ENCODE measurements around the gene GNB1L.

GRCh38 chr22:19832476-19833108 lies 22.1 kb downstream of the GNB1L start:
- TF ChIP-seq POLR2A (IDR thresholded peaks at IDR 0.05) (no peak), CTCF (IDR thresholded peaks at IDR 0.05) (no peak)

Measured in prostate gland (tissue), 2 donors.